IPS DF 19.7 (cell line): Measurements from ENCODE around the gene SLC25A39.
"Not testable (repeated sequence)": the region's sequence is repeated elsewhere in the genome, so short reads cannot be mapped to it uniquely, and the experiment has no call there.

Experiments used
- DNase-seq: peaks from one replicate; pipeline ENCODE4 v3.0.0-alpha.2; 2013; ENCODE audit warnings: low read depth, low spot score

Gene SLC25A39

GRCh38 chr17:44335564-44335963, 10.9 kb upstream of the SLC25A39 start:
- no peak for DNase-seq

- no peak for DNase-seq
These were observed 10.1 kb upstream of the SLC25A39 start for GRCh38 chr17:44334727-44335126.

GRCh38 chr17:44334315-44334714, 9.7 kb upstream of the SLC25A39 start:
- no peak for DNase-seq

GRCh38 chr17:44333371-44333770, 8.7 kb upstream of the SLC25A39 start:
- DNase-seq = no peak

GRCh38 chr17:44331249-44331760, 6.7 kb upstream of the SLC25A39 start:
- DNase-seq = no peak

- DNase-seq = not testable (repeated sequence)
These were observed 5.6 kb upstream of the SLC25A39 start for GRCh38 chr17:44330263-44330662.

GRCh38 chr17:44329516-44329915, 4.9 kb upstream of the SLC25A39 start:
- not testable (repeated sequence) for DNase-seq

GRCh38 chr17:44327715-44328449, 3.3 kb upstream of the SLC25A39 start:
- no peak for DNase-seq

GRCh38 chr17:44326861-44327444, 2.3 kb upstream of the SLC25A39 start:
- DNase-seq = peak; percentile 91

- DNase-seq = no peak
These were observed 492 bp downstream of the SLC25A39 start for GRCh38 chr17:44324092-44324570.

GRCh38 chr17:44323359-44324091, 1.1 kb downstream of the SLC25A39 start:
- no peak for DNase-seq

GRCh38 chr17:44322236-44322895, 2.3 kb downstream of the SLC25A39 start:
- no peak for DNase-seq

- no peak for DNase-seq
These were observed 3.1 kb downstream of the SLC25A39 start for GRCh38 chr17:44321246-44322120.

GRCh38 chr17:44320066-44320465, 4.6 kb downstream of the SLC25A39 start:
- no peak for DNase-seq

- no peak for DNase-seq
These were observed 6.3 kb downstream of the SLC25A39 start for GRCh38 chr17:44318077-44318892.

GRCh38 chr17:44317545-44317944, 7.1 kb downstream of the SLC25A39 start:
- DNase-seq = no peak

GRCh38 chr17:44315760-44316731, 8.6 kb downstream of the SLC25A39 start:
- peak; percentile 88 for DNase-seq

GRCh38 chr17:44314869-44315661, 9.6 kb downstream of the SLC25A39 start:
- no peak for DNase-seq
